ENCODE measurements around the gene NFATC2.
A peak's percentile ranks its signal among the peaks of the same experiment; 100 is the strongest.

Gene NFATC2

DNA sequence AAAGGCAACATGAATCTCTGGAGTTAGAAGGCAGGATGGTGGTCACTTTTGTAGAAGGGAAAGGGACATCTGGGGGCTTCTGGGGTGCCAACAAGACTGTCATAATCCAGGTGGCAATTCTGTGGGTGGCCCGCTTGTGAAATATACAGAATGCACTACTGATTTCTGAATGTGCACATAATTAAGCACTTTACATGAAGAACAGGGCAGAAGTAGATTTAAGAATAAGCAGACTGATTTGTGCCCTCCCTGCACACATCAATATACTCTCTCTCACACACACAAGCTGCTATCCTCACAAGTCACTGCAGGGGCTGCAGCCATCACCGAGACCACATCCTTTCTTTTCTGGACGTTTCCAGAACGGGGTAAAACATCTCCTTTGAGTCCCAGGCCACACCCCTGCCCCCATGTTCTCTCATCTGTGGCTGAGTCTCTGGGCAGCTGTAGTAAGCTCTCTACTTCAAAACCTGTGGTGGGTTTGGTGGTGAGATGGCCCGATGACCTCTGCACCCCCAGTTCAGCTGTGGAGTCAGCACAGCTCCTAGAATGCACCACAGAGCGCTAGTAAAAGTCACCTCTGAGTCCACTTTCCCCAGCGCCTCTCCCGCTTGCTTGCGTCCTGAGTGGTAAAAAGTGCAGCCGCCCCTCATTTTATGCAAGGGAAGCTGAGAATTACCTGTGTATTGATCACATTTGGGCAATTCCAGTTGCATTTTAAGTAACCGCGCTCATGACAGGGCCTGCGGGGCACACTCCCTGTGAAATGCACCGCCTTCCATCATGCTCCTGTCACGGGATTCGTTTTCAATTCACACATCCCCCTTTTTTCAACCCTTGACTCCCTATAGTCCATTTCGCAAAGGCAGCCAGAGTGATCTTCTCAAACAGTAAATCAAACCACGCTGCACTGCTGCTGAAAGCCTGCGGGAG is 115.5 kb downstream of the NFATC2 start:
- no peak for FAIRE-seq
- no peak for DNase-seq (ENCODE audit: extremely low spot score, insufficient read length, low read depth)

- FAIRE-seq (no peak), DNase-seq (ENCODE audit: extremely low spot score, insufficient read length, low read depth) (no peak)
These were observed 117.0 kb downstream of the NFATC2 start for GRCh38 chr20:51425347-51426106.

DNA sequence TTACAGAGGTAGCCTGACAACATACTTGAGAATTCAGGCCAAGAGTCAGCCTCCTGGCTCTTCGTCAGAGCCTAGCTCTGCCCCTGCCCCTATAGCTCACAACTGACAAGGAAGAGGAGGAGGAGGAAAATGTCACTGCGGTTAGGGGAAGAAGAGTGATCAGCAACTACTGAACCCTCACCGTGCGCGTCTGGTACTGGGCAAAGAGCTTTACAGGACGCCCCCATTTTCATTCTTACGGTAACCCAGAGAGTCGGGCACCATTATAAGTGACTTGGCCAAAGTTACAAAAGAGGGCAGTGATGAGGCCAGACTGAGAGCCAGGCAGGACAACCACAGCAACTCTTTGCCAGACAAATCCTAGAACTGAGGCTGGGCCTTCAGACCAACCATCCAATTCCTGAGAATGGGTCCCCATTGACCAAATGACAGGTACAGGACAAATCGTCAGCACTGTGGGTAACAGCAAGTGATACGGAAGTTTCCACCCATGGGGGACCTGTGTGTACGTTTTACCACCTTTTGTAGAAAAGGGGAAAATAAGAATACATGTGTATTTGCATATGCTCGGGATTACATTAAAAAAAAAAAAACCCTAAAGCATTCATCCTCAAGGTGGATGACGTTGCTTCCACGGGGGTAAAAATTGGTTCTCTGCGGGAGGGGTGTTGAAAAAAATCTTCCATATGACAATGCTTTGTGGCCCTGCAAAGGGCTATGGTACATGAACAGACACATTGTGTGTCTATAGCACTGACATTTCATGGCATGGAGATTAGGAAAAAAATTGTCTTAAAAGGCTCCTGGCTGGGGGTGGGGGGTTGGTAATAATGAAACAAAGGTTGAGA is 118.0 kb downstream of the NFATC2 start:
- DNase-seq (ENCODE audit: extremely low spot score, insufficient read length, low read depth) (no peak), FAIRE-seq (peak; percentile 56)

GRCh38 chr20:51423810-51424209 is 118.7 kb downstream of the NFATC2 start:
- FAIRE-seq (peak; percentile 12), DNase-seq (ENCODE audit: extremely low spot score, insufficient read length, low read depth) (no peak)

- DNase-seq (ENCODE audit: extremely low spot score, insufficient read length, low read depth) (no peak), FAIRE-seq (peak; percentile 62)
These were observed 119.2 kb downstream of the NFATC2 start for GRCh38 chr20:51423290-51423667.

DNA sequence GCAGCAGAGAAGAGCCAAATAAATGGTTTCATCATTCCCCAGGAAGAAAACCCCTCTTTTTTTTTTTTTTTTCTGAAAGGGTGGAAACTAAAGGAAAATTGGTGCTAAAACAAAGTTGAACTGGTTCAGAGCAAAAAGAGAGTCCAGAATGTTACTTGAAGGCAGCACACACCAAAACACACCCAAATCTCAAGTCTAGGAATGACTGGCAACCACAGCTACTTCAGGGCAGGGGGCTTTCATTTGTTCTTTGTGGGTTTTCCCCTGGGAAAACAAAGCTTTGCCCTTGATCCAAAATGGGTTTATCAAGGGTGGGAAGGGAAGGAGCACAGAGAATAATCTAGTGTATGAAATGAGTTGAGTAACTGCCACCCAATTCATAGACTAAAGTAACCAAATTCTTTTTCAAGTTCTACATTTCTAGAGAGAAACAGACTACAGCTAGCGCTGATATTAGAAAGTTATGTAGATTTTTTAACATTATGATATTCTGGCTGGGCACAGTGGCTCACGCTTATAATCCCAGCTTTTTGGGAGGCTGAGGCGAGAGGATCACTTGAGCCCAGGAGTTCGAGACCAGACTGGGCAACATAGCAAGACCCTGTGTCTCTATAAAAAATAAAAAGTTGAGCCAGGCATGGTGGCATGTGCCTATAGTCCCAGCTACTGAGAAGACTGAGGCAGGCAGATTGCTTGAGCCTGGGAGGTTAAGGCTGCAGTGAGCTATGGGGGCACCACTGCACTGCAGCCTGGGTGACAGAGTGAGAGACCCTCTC is 119.8 kb downstream of the NFATC2 start:
- no peak for DNase-seq (ENCODE audit: extremely low spot score, insufficient read length, low read depth)
- no peak for FAIRE-seq

DNA sequence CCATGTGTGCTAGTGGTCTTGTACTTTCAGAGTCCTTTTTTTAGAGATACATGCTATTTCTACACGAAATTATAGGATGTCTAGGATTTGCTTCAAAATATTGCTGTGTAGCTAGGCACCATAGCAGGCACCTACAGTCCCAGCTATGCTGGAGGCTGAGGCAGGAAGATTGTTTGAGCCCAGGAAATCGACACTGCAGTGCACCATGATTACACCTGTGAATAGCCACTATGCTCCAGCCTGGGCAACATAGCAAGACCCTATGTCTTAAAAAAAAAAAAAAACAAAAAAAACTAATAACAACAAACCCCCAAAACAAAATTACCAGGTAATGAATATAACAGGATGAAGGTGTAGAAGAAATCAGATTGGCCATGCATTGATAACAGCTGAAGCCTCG is 121.7 kb downstream of the NFATC2 start:
- DNase-seq (ENCODE audit: extremely low spot score, insufficient read length, low read depth) (no peak), FAIRE-seq (no peak)

DNA sequence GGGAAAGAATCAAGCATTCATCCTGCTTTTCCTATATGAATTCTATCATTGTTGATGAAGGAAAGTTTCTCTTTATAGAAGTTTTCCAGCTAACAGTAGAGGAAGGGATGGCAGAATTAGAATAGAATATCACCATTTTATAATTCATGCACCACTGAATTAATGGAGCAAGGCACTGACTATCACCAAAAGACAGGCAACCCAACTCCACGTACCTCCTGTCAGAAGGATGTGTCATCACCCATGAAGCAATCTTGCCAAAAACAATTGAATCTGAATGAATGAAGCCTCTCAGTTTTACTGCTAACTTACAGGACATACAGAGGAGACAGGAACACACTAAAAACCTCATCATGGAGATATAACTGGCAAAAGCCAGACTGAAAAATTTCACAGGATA is 122.4 kb downstream of the NFATC2 start:
- DNase-seq (ENCODE audit: extremely low spot score, insufficient read length, low read depth) = no peak
- FAIRE-seq = no peak

DNA sequence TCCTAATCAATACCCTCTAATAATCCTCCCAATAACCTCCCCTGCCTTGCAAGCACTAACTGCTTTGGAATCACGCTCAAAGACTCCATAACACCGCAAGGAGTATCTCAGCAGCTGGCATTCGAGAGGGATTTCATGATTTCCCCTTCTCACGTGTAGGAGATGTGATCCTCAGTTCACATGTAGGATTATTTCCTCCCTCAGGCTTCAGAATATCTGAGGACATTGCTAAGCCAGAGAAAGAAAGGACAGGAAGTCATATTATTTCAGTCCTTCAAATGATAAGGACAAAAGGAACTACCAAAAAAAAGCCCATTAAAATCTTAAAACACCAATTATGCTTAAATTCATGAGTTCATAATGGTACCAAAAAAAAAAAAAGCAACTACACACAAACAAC is 122.9 kb downstream of the NFATC2 start:
- DNase-seq (ENCODE audit: extremely low spot score, insufficient read length, low read depth) (no peak), FAIRE-seq (no peak)

DNA sequence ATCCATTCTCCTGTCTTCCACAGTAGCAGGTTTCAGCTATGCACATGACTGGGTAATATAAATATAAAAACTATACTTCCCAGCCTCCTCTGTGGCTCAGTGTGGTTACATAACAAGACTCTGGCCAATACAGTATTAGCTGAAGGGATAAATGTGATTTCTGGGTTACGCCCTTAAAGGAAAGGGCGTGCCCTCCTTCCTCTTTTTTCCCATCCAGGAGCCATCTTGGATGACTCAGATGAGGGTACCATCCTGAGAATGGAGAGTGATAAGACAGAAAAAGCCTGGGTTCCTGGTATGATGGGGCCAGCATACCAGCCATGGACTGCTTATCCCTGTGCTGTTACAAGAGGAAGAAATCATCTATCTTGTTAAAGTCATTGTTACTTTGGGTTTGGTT is 123.3 kb downstream of the NFATC2 start:
- DNase-seq (ENCODE audit: extremely low spot score, insufficient read length, low read depth) (no peak), FAIRE-seq (no peak)

GRCh38 chr20:51418137-51418529 is 124.4 kb downstream of the NFATC2 start:
- DNase-seq (ENCODE audit: extremely low spot score, insufficient read length, low read depth) = no peak

GRCh38 chr20:51417250-51418136 is 125.0 kb downstream of the NFATC2 start:
- DNase-seq (ENCODE audit: extremely low spot score, insufficient read length, low read depth) = no peak
- no peak for FAIRE-seq

More at GRCh38 chr20:51418137-51418529, 124.4 kb downstream of the NFATC2 start:
- FAIRE-seq = no peak

GRCh38 chr20:51416532-51417249 is 125.8 kb downstream of the NFATC2 start:
- DNase-seq (ENCODE audit: extremely low spot score, insufficient read length, low read depth) (no peak), FAIRE-seq (no peak)

DNA sequence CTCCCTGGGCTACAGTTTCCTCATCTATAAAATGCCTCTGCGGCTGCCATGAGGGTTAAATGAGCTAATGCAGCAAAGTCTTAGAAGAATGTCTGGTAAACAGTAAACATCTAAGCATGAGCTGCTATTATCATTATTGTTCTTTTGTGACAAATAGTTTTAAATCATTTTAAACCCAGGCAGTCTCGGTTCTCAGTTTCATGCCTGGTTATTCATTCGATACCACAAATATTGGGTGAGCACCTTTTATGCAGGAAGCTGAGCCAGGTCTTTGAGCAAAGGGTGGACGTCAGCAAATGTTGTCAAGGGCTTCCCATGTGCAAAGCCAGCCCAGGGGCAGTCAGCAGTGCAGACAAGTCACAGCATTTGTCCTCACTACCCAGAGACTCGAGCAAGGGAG is 128.7 kb downstream of the NFATC2 start:
- DNase-seq (ENCODE audit: extremely low spot score, insufficient read length, low read depth) (no peak), FAIRE-seq (peak; percentile 68)

DNA sequence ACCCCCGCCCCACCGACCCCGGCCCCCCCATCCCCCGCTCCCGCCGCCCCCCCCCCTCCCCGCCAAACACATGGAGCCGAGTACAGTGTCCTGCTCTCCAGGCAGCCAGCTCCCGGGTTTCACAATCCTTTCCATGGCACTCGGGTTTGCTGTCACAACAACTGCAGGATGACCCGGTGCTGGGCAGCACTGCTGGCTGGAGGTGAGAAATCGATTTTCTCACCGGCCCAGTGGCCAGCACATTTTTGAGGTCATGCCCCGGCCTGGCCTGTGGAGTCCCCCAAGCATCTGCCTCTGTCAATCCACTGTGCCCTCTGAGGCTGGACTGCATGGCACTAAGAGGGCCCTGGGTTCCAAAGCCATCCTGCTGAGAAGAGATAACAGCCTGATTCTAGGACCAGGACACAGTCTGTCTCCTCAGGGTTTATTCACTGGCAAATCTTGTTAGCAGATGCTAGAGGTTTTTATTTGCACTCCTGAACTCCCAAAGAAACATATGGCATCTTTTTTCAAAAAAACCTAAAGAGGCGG is 129.5 kb downstream of the NFATC2 start:
- no peak for DNase-seq (ENCODE audit: extremely low spot score, insufficient read length, low read depth)
- FAIRE-seq = no peak

GRCh38 chr20:51412333-51412871 is 130.1 kb downstream of the NFATC2 start:
- FAIRE-seq = no peak
- no peak for DNase-seq (ENCODE audit: extremely low spot score, insufficient read length, low read depth)

DNA sequence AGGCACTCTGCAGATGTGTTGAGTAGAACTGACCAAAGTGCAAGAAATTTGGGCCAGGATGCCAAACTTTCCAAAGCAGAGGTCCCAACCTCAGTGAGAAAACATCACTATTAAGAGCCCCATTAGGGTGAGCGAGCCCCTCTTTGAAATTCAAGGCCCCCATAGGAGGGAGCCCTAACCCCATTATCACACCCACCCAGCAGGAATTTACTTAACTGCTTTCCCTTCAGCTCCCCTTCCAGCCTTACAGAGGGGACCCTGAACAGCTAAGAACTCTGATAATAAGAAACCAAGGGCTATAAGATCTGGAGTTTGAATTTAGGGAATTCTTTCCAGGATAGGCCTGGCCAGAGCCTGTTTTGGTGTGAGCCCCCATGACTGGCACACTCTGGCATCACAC is 130.6 kb downstream of the NFATC2 start:
- no peak for FAIRE-seq
- DNase-seq (ENCODE audit: extremely low spot score, insufficient read length, low read depth) = no peak
